ENCODE measurements around the gene TCERG1.

The TCERG1 gene

DNA sequence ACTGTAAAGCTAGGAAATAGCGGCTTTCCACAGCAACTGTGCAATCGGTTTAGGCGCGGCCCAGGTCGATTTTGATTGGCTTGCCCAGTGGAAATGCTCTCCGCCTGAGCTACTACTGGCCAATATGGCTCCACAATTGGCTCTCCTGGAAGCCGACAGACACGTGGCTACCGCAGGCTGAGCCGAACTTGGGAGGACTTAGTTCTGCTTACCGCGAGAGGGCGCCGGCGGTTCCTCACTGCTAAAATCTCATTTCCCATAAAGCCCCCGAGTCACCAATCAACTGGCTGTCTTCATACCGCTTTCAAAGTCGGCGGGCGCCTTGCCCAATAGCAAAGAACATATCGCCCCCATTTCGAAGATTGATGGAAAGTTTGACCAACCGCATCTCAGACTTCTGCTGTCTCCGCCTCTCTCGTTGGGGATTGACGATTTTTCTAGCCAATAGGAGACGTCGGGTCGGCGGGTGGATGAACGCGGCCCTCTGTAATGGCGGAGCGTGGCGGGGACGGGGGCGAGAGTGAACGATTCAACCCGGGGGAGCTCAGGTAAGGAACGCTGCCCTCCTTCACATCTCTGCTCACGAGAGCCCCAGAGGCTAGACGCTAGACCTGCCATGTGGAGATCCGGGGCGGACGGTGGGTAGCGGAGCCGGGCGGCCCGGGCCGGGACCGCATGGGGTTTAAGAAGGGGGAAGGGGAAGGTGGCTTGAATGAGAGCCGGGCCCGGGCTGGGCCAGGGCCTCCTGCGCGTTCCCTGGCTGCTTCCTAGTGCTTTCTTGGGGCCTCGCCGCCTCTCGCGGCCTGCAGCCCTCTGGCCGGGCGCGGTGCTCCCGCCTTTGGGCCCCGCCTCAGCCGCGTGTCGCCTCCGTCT, at the start of gene TCERG1:
Gene TCERG1, plus strand, starts transcription at position 473 of the 873 bp plus-strand sequence. Its CDS starts 17 bp downstream, at position 490.
- TF ChIP-seq, protein P1, sequence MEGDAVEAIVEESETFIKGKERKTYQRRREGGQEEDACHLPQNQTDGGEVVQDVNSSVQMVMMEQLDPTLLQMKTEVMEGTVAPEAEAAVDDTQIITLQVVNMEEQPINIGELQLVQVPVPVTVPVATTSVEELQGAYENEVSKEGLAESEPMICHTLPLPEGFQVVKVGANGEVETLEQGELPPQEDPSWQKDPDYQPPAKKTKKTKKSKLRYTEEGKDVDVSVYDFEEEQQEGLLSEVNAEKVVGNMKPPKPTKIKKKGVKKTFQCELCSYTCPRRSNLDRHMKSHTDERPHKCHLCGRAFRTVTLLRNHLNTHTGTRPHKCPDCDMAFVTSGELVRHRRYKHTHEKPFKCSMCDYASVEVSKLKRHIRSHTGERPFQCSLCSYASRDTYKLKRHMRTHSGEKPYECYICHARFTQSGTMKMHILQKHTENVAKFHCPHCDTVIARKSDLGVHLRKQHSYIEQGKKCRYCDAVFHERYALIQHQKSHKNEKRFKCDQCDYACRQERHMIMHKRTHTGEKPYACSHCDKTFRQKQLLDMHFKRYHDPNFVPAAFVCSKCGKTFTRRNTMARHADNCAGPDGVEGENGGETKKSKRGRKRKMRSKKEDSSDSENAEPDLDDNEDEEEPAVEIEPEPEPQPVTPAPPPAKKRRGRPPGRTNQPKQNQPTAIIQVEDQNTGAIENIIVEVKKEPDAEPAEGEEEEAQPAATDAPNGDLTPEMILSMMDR (IDR thresholded peaks at IDR 0.05; ENCODE audit: borderline replicate concordance, control extremely low read depth, extremely low read depth, insufficient read depth, missing control alignments) = peak; percentile 67
- DNase-seq (ENCODE audit: low spot score) = peak; percentile 91
- in situ Hi-C loops (cut with MboI; ENCODE audit: low sequenced_read_pairs, unreplicated experiment) = no loop called here

DNA sequence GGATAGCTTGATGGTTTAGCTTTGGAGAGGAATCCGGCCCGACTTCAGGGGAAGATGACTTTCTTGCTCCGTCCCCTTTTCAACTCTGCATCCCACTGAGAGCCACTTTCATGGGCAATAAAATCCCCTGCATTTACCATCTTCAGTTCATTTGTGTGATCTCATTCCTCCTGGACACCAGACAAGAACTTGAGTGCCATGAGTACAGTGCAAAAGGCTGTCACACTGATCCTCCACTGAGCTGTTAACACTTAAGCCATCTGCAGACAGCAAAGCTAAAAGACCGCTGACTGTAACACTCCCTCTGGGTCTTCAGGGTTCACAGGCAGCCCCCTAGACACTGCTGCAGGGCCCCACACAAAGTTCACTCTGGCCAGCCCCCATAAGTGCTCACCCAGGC, 48.3 kb upstream of the TCERG1 start:
- TF ChIP-seq, protein P1 (IDR thresholded peaks at IDR 0.05; ENCODE audit: borderline replicate concordance, control extremely low read depth, extremely low read depth, insufficient read depth, missing control alignments) = no peak
- in situ Hi-C loops (cut with MboI; ENCODE audit: low sequenced_read_pairs, unreplicated experiment) = no loop called here
- DNase-seq (ENCODE audit: low spot score) = no peak

DNA sequence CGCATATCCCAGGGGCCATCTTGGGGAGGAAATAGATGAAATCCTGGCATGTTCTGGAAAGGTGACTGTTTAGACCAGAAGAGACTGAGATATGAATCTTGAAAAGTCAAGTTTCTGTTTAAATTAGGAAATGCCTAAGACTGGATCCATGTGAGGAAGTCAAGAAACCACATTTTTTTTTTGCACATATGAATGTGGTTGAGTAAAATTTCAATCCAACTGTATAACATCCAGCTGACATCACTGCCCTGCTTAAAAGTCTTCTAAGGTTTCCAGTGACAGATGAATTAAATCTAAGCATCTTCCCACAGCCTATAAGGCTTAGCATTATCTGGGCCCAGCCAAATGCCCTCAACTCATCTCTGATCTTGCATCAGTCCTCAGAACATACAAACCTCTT, 47.7 kb upstream of the TCERG1 start:
- in situ Hi-C loops (cut with MboI; ENCODE audit: low sequenced_read_pairs, unreplicated experiment) = no loop called here
- TF ChIP-seq, protein P1 (IDR thresholded peaks at IDR 0.05; ENCODE audit: borderline replicate concordance, control extremely low read depth, extremely low read depth, insufficient read depth, missing control alignments) = no peak
- DNase-seq (ENCODE audit: low spot score) = no peak

DNA sequence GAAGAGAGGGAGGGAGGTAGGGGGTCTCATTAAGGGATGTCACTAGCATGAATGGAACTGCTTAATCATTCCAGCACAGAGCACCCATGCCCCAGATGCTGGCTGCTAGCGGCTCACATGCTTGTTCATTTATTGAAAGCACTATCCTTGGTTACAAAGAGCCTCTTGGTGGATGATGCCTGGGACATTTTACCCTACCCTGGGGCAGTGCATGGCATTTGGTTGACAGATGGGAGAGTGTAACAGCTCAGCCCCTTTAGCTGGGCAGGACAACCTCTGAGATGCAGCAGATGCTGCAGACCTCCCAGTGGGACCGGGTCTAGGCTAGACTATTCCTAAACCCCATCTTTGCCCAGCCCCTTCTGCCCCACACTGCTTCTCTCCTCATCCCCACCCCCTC, 46.9 kb upstream of the TCERG1 start:
- in situ Hi-C loops (cut with MboI; ENCODE audit: low sequenced_read_pairs, unreplicated experiment) = no loop called here
- TF ChIP-seq, protein P1 (IDR thresholded peaks at IDR 0.05; ENCODE audit: borderline replicate concordance, control extremely low read depth, extremely low read depth, insufficient read depth, missing control alignments) = no peak
- no peak for DNase-seq (ENCODE audit: low spot score)

DNA sequence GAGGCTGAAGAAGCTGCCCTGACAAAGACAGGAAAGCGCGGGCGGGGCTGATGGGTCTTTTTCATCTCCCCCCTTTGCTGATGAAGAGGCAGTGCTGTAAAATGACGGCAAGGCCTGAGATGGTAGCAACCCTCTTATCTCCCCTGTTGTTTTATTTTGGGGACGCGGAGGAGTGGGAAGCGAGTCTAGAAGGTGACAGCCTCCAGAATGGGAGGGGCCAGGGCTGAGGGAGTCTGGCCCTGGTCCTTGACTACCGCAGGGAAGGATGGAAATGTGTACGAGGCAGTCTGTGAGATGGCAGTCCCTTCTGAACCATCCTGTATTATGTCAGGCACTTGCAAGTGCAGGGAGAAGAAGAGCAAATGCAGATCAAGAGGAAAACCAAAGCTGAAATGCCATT, 46.1 kb upstream of the TCERG1 start:
- no peak for DNase-seq (ENCODE audit: low spot score)
- in situ Hi-C loops (cut with MboI; ENCODE audit: low sequenced_read_pairs, unreplicated experiment) = no loop called here
- TF ChIP-seq, protein P1 (IDR thresholded peaks at IDR 0.05; ENCODE audit: borderline replicate concordance, control extremely low read depth, extremely low read depth, insufficient read depth, missing control alignments) = no peak

DNA sequence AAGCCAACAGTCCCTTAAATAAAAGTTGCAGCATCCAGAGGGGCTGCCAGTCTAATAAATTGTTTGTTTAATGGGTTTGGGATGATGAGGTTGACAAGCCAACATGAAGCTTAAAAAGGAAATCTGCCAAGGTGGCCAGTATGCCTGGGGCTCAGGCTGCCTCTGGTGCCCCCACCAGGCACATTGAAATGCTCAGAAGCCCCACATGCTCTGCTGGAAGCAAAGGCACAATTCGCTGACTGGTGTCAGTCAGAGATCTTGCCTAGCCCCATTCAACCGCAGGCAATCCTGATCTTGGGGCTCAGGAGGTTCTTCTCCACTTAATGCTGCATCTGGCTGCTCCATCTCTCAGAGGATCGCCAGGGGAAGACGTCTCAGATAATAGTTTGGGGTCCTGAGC, 44.2 kb upstream of the TCERG1 start:
- TF ChIP-seq, protein P1 (IDR thresholded peaks at IDR 0.05; ENCODE audit: borderline replicate concordance, control extremely low read depth, extremely low read depth, insufficient read depth, missing control alignments) = no peak
- in situ Hi-C loops (cut with MboI; ENCODE audit: low sequenced_read_pairs, unreplicated experiment) = no loop called here
- DNase-seq (ENCODE audit: low spot score) = no peak

Measured in GM13976 (cell line).